ENCODE measurements around the gene SELENOK.
"Not testable (repeated sequence)": the region's sequence is repeated elsewhere in the genome, so short reads cannot be mapped to it uniquely, and the experiment has no call there.

Gene SELENOK

DNA sequence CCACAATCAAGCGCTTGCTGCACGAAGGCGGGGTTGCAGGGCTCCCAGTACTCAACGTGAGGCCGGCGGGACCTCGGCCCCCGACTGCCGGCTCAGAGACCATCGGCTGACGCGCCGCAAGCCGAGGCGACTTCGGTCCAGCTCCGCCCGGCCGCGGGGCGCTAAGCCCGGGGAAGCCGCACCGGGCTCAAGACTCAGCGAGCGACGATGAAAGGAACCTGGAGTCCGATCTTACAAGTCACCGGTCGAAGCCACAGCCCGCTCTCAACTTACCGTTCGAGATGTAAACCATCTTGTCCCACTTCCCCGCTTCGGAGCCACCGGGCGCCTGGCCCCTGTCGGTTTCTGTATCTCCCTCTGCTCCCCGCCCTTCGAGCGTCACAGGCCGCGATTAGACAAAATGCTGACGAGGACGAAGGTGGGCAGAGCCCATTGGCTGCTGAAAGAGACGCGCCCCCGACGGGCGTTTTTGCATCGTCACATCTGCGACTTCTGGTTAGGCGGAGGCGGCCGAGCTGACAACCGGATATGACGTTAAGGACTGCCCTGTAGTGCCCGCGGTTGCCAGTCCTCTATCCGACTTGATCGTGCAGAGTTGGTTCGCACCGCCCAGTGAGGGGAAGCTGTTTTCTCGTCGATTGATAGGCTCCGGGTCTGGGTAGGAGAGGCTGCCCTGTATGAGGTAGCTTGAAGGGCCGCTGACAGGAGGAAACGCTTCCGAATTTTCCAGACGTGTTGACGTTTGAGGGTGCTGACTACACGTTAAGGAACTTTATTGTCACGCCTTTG, at the start of gene SELENOK:
SELENOK (minus strand) TSS at position 363 of the 789 bp plus-strand sequence.
- Mint-ChIP-seq H3K4me1 (peaks cover 54% of the 10 kb centered on the region), H3K27me3 (peaks cover 12% of the 10 kb centered on the region), H3K9me3 (no peaks in the 10 kb centered on the region), H3K36me3 (peaks cover 16% of the 10 kb centered on the region), H3K4me3 (peak within 1 kb of the TSS; percentile 97), H3K27ac (peak within 1 kb of the TSS; percentile 100)
- CTCF ChIA-PET: no interaction called here
- peak; percentile 99 for DNase-seq

GRCh38 chr3:53941184-53941583, 49.5 kb upstream of the SELENOK start:
- H3K4me1 Mint-ChIP-seq: no peaks in the 10 kb centered on the region
- peaks cover 3% of the 10 kb centered on the region for H3K27me3 Mint-ChIP-seq
- H3K4me3 Mint-ChIP-seq: no peak overlapping the region
- H3K36me3 Mint-ChIP-seq: no peaks in the 10 kb centered on the region
- no peak overlapping the region for H3K27ac Mint-ChIP-seq
- no peak for DNase-seq
- CTCF ChIA-PET: no interaction called here
- peaks cover 8% of the 10 kb centered on the region for H3K9me3 Mint-ChIP-seq

DNA sequence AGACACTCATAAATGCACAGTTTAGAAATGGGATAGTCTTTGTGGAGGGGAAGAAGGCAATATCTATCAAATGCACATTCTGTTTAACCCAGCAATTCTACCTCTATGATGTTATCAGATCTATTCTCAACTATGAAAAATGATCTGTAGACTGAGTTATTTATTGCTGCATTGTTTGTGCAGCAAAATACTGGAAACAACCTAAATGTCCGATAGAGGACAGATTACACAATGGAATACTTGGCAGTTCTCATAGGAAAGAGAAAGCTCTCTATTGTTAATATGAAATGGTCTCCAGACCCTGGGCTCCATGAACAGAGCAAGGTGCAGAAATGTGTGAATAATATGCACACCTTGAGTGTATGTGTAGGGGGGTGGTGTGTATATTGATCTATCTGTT, 49.0 kb upstream of the SELENOK start:
- no peak for DNase-seq
- no peak overlapping the region for H3K4me3 Mint-ChIP-seq
- peaks cover 3% of the 10 kb centered on the region for H3K27me3 Mint-ChIP-seq
- peaks cover 2% of the 10 kb centered on the region for H3K9me3 Mint-ChIP-seq
- H3K36me3 Mint-ChIP-seq: no peaks in the 10 kb centered on the region
- CTCF ChIA-PET: no interaction called here
- no peaks in the 10 kb centered on the region for H3K4me1 Mint-ChIP-seq
- H3K27ac Mint-ChIP-seq: no peak overlapping the region

DNA sequence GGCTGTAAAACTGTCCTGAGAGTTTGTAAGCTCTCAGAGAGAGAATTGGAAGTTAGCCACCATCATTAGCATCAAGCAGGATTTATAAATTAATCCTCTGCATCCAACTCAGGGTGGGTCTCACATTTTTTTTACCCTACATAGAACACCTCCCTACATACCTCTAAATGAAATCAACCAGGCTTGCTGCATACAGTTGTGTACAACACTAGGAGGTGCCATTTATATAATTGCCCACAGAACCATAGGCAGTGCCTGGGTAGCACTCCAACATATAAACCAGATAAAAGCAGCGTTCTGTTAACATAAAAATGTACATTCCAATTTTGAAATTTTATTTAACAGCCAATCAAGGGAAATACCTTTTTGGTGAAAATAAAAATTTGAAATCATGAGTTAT, 48.2 kb upstream of the SELENOK start:
- Mint-ChIP-seq H3K4me1 (no peaks in the 10 kb centered on the region), H3K9me3 (peaks cover 2% of the 10 kb centered on the region), H3K4me3 (no peak overlapping the region), H3K36me3 (no peaks in the 10 kb centered on the region), H3K27me3 (peaks cover 7% of the 10 kb centered on the region), H3K27ac (no peak overlapping the region)
- CTCF ChIA-PET: interaction anchor here (0.6 kb wide), 2 partner anchors 50 to 291 kb away, joined by 3 read pairs; no protein-coding TSS in a partner anchor
- DNase-seq: no peak

DNA sequence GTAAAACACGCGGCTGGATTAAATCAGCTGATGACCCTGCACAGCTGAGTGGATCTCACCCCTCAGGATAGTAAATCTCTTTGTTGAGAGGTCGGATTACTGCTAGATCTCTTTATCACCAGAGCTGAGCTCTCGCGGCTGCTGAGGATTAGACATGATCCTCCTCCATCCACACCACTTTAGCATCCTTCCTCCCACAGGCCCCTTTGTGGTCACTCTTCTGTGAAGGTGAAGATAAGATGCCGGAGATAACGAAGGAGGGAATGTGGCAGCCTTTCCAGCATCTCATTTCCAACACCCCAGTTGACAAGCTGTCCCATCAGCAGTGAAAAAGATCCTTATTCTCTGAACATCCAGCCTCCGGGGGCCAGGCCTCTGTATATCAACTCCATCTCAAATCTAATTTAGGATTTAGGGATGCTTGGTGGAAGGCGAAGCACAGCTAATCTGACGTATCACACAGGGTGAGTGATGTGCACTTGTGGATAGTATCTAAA, 47.5 kb upstream of the SELENOK start:
- no peak for DNase-seq
- no peaks in the 10 kb centered on the region for H3K36me3 Mint-ChIP-seq
- no peak overlapping the region for H3K27ac Mint-ChIP-seq
- CTCF ChIA-PET: interaction anchor here (0.6 to 1.3 kb wide), 8 partner anchors 10 to 1807 kb away, joined by 3 to 8 read pairs (median 3); no protein-coding TSS in a partner anchor
- H3K4me3 Mint-ChIP-seq: no peak overlapping the region
- peaks cover 2% of the 10 kb centered on the region for H3K9me3 Mint-ChIP-seq
- no peaks in the 10 kb centered on the region for H3K4me1 Mint-ChIP-seq
- H3K27me3 Mint-ChIP-seq: peaks cover 7% of the 10 kb centered on the region

DNA sequence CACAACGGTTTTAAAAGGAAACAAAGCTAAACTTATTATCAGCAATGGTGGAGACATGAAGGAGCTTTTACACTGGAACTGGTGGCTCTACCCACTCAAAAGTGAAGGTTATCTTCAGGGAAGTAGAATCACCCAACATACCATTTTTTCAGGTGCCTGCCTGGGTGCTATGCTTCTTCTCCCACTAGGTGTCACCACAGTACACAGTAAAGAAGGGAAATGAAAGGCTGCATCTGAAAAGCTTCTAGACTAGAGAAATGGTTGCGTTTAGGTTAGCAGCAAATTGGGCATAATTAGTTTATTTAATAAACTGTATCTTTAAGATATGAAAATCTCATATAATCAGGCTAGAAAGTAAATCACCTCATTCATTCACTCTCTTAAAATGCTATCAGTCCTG, 47.0 kb upstream of the SELENOK start:
- CTCF ChIA-PET: interaction anchor here (0.5 to 1.3 kb wide), 9 partner anchors 9 to 1808 kb away, joined by 3 to 8 read pairs (median 3); no protein-coding TSS in a partner anchor
- peaks cover 7% of the 10 kb centered on the region for H3K27me3 Mint-ChIP-seq

DNA sequence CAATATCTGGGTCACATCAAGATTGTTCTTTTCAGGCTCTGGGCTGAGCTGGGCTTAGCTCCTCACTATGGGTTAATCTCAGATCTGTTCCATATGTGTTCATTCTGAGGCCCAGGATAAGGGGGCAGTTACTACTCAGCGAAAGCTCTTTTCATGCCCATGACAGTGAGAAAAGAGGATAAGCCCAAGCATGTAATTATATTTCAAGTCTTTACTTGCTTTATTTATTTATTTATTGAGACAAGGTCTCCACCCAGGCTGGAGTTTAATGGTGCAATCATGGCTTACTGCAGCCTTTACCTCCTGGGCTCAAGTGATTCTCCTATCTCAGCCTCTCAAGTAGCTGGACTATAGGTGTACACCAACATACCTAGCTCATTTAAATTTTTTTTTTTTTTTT, 44.7 kb upstream of the SELENOK start:
- CTCF ChIA-PET: no interaction called here
- Mint-ChIP-seq H3K27ac (no peak overlapping the region), H3K36me3 (no peaks in the 10 kb centered on the region), H3K27me3 (peaks cover 7% of the 10 kb centered on the region), H3K4me1 (no peaks in the 10 kb centered on the region), H3K4me3 (no peak overlapping the region), H3K9me3 (peaks cover 2% of the 10 kb centered on the region)
- DNase-seq: no peak

More for the DNA sequence above, 47.0 kb upstream of the SELENOK start:
- DNase-seq: peak; percentile 44
- Mint-ChIP-seq H3K4me1 (no peaks in the 10 kb centered on the region), H3K9me3 (peaks cover 2% of the 10 kb centered on the region), H3K27ac (no peak overlapping the region), H3K36me3 (no peaks in the 10 kb centered on the region), H3K4me3 (no peak overlapping the region)

- peaks cover 7% of the 10 kb centered on the region for H3K27me3 Mint-ChIP-seq
- H3K27ac Mint-ChIP-seq: no peak overlapping the region
- DNase-seq: no peak
- H3K4me3 Mint-ChIP-seq: no peak overlapping the region
- H3K4me1 Mint-ChIP-seq: no peaks in the 10 kb centered on the region
- no peaks in the 10 kb centered on the region for H3K36me3 Mint-ChIP-seq
- peaks cover 2% of the 10 kb centered on the region for H3K9me3 Mint-ChIP-seq
- CTCF ChIA-PET: no interaction called here
Measured at GRCh38 chr3:53935283-53935901, 43.7 kb upstream of the SELENOK start.

DNA sequence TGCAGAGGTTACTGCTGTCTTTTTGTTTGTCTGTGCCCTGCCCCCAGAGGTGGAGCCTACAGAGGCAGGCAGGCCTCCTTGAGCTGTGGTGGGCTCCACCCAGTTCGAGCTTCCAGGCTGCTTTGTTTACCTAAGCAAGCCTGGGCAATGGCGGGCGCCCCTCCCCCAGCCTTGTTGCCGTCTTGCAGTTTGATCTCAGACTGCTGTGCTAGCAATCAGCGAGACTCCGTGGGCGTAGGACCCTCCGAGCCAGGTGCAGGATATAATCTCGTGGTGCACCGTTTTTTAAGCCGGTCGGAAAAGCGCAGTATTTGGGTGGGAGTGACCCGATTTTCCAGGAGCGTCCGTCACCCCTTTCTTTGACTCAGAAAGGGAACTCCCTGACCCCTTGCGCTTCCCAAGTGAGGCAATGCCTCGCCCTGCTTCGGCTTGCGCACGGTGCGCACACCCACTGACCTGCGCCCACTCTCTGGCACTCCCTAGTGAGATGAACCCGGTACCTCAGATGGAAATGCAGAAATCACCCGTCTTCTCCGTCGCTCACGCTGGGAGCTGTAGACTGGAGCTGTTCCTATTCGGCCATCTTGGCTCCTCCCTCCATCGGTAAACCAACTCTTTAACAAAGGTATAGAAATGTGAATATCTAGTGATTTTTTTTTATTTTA, 35.7 kb upstream of the SELENOK start:
- H3K9me3 Mint-ChIP-seq, CTCF ChIA-PET, H3K27me3 Mint-ChIP-seq, H3K4me3 Mint-ChIP-seq, DNase-seq, H3K36me3 Mint-ChIP-seq, H3K4me1 Mint-ChIP-seq, H3K27ac Mint-ChIP-seq: not testable (repeated sequence)

DNA sequence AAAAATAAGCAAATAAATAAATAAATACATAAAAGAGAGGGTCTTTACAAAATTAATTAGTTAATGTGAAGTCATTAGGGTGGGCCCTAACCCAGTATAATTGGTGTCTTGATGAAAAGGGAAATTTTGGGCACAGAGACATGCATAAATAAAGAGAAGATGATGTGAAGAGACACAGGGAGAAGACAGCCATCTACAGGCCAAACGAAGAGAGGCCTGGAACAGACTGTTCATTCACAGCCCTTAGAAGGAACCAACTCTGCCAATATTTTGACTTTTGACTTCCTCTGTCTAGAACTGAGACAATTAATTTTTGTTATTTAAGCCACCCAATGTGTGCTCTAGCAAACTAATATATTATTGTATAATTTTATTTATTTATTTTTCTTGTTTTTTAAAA, 29.6 kb upstream of the SELENOK start:
- H3K4me3 Mint-ChIP-seq: no peak overlapping the region
- H3K36me3 Mint-ChIP-seq: no peaks in the 10 kb centered on the region
- DNase-seq: peak; percentile 27
- peaks cover 10% of the 10 kb centered on the region for H3K27me3 Mint-ChIP-seq
- no peaks in the 10 kb centered on the region for H3K9me3 Mint-ChIP-seq
- CTCF ChIA-PET: no interaction called here
- no peaks in the 10 kb centered on the region for H3K4me1 Mint-ChIP-seq
- H3K27ac Mint-ChIP-seq: no peak overlapping the region

- Mint-ChIP-seq H3K9me3 (no peaks in the 10 kb centered on the region), H3K27me3 (peaks cover 10% of the 10 kb centered on the region)
- CTCF ChIA-PET: interaction anchor here (0.7 to 2.1 kb wide), 3 partner anchors 19 to 341 kb away, joined by 3 to 5 read pairs (median 3); no protein-coding TSS in a partner anchor
Measured at GRCh38 chr3:53919741-53920140, 28.1 kb upstream of the SELENOK start.

DNA sequence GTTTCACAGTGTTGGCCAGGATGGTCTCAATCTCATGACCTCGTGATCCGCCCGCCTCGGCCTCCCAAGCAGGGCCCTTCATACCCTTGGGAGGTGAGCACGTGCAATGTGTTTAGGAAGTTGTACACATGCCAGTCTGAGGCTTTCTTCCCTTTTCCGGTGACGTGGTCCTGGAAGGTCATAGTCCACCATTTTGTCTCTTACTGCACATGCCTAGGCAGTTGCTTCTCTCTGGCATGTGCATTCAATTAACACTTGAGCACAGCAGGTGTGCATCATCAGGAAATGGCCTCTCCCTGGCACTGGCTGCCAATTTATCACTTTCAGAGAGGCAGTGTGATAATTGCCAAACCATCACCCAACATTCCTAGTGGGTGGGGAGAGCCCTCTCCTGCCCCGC, 21.7 kb upstream of the SELENOK start:
- peaks cover 16% of the 10 kb centered on the region for H3K27me3 Mint-ChIP-seq
- no peaks in the 10 kb centered on the region for H3K9me3 Mint-ChIP-seq
- no peaks in the 10 kb centered on the region for H3K36me3 Mint-ChIP-seq
- CTCF ChIA-PET: no interaction called here
- no peaks in the 10 kb centered on the region for H3K4me1 Mint-ChIP-seq
- DNase-seq: no peak
- H3K27ac Mint-ChIP-seq: no peak overlapping the region
- no peak overlapping the region for H3K4me3 Mint-ChIP-seq

More at GRCh38 chr3:53919741-53920140, 28.1 kb upstream of the SELENOK start:
- Mint-ChIP-seq H3K36me3 (no peaks in the 10 kb centered on the region), H3K27ac (no peak overlapping the region), H3K4me1 (no peaks in the 10 kb centered on the region), H3K4me3 (no peak overlapping the region)
- DNase-seq: no peak

- no peak for DNase-seq
- Mint-ChIP-seq H3K4me1 (no peaks in the 10 kb centered on the region), H3K27ac (no peak overlapping the region), H3K36me3 (no peaks in the 10 kb centered on the region), H3K27me3 (peaks cover 20% of the 10 kb centered on the region), H3K9me3 (no peaks in the 10 kb centered on the region), H3K4me3 (no peak overlapping the region)
- CTCF ChIA-PET: no interaction called here
Measured at GRCh38 chr3:53902711-53903110, 11.1 kb upstream of the SELENOK start.

- CTCF ChIA-PET: no interaction called here
- no peaks in the 10 kb centered on the region for H3K4me1 Mint-ChIP-seq
- H3K27ac Mint-ChIP-seq: no peak overlapping the region
- no peaks in the 10 kb centered on the region for H3K36me3 Mint-ChIP-seq
- no peak overlapping the region for H3K4me3 Mint-ChIP-seq
- no peak for DNase-seq
- H3K27me3 Mint-ChIP-seq: peaks cover 25% of the 10 kb centered on the region
- H3K9me3 Mint-ChIP-seq: no peaks in the 10 kb centered on the region
Measured at GRCh38 chr3:53902067-53902466, 10.4 kb upstream of the SELENOK start.
